HepG2 (cell line): Measurements from ENCODE around the gene NDOR1. TPM values are rescaled to one million over a fixed set of nuclear protein-coding genes. Genes with fewer than 3 reads are reported as not detected.

Source experiments
- AGO2 ChIP-seq: fragments of 200-400 bp; formaldehyde crosslinking; optimal IDR thresholded peaks from 2 replicates; pipeline ENCODE3; 2017; ENCODE audit warnings: mild to moderate bottlenecking, low read depth, low read length, moderate library complexity
- ARNT ChIP-seq: fragments of 450-650 bp; IDR thresholded peaks from 2 replicates; pipeline ENCODE4 v1.6.1; 2017
- ELF3 ChIP-seq: IDR thresholded peaks from 2 replicates; pipeline ENCODE4 v1.6.1; 2016; ENCODE audit warnings: missing genetic modification reagents, missing compliant biosample characterization
- FOXA3 ChIP-seq: IDR thresholded peaks from 2 replicates; pipeline ENCODE4 v1.6.1; 2016; ENCODE audit warnings: missing genetic modification reagents, missing compliant biosample characterization
- HNRNPLL ChIP-seq: fragments of 200-400 bp; formaldehyde crosslinking; IDR thresholded peaks from 2 replicates; pipeline ENCODE4 v1.6.1; 2017; ENCODE audit warnings: mild to moderate bottlenecking, low read depth, low read length; ENCODE audit not compliant: poor library complexity, severe bottlenecking
- JDP2 ChIP-seq: sonication (generic); formaldehyde crosslinking; IDR thresholded peaks from 2 replicates; pipeline ENCODE4 v1.8.1; 2022; ENCODE audit warnings: missing genetic modification reagents, borderline replicate concordance
- KDM4B ChIP-seq: sonication (generic); formaldehyde crosslinking; IDR thresholded peaks from 2 replicates; pipeline ENCODE4 v1.4.0; 2020; ENCODE audit warnings: missing genetic modification reagents
- MEIS1 ChIP-seq: sonication (generic); formaldehyde crosslinking; IDR thresholded peaks from 2 replicates; pipeline ENCODE4 v1.9.0; 2021; ENCODE audit warnings: mild to moderate bottlenecking, missing genetic modification reagents, moderate library complexity, borderline replicate concordance
- MTA1 ChIP-seq: sonication (generic); formaldehyde crosslinking; IDR thresholded peaks from 2 replicates; pipeline ENCODE4 v1.4.0; 2020; ENCODE audit warnings: missing genetic modification reagents, mild to moderate bottlenecking, borderline replicate concordance
- NR2F6 ChIP-seq, 2 experiments: IDR thresholded peaks; 2 replicates each; pipeline ENCODE4 v1.6.1; 2016; ENCODE audit warnings: antibody characterized with exemption in 1 of 2, mild to moderate bottlenecking in 1 of 2
- PITX1 ChIP-seq: sonication (generic); formaldehyde crosslinking; IDR thresholded peaks from 2 replicates; pipeline ENCODE4 v1.5.1; 2020; ENCODE audit warnings: mild to moderate bottlenecking, missing genetic modification reagents
- PTBP1 ChIP-seq: fragments of 200-400 bp; formaldehyde crosslinking; IDR thresholded peaks from 2 replicates; pipeline ENCODE4 v1.6.1; 2018; ENCODE audit warnings: low read length, low read depth; ENCODE audit not compliant: poor library complexity, severe bottlenecking
- SNAPC4 ChIP-seq: sonication (generic); formaldehyde crosslinking; IDR thresholded peaks from 2 replicates; pipeline ENCODE4 v1.4.0; 2020; ENCODE audit warnings: mild to moderate bottlenecking, missing genetic modification reagents
- TFE3 ChIP-seq: IDR thresholded peaks from 2 replicates; pipeline ENCODE4 v1.6.1; 2016
- THAP11 ChIP-seq: IDR thresholded peaks from 2 replicates; pipeline ENCODE4 v1.6.1; 2016; ENCODE audit warnings: missing biosample characterization, missing genetic modification reagents
- ZFYVE20 ChIP-seq: sonication (generic); formaldehyde crosslinking; IDR thresholded peaks from 2 replicates; pipeline ENCODE4 v1.8.0; 2023; ENCODE audit warnings: low read depth, mild to moderate bottlenecking, moderate library complexity, missing genetic modification reagents, borderline replicate concordance
- ZNF235 ChIP-seq: sonication (generic); formaldehyde crosslinking; IDR thresholded peaks from 2 replicates; pipeline ENCODE4 v1.8.1; 2023; ENCODE audit warnings: mild to moderate bottlenecking, missing genetic modification reagents, borderline replicate concordance
- ZNF431 ChIP-seq: sonication (generic); formaldehyde crosslinking; IDR thresholded peaks from 2 replicates; pipeline ENCODE4 v1.9.0; 2022; ENCODE audit warnings: missing genetic modification reagents, low read depth, mild to moderate bottlenecking, borderline replicate concordance
- ZNF563 ChIP-seq: sonication (generic); formaldehyde crosslinking; IDR thresholded peaks from 2 replicates; pipeline ENCODE4 v1.8.0; 2022; ENCODE audit warnings: mild to moderate bottlenecking, moderate library complexity, missing genetic modification reagents
- ZNF788 ChIP-seq: sonication (generic); formaldehyde crosslinking; IDR thresholded peaks from 2 replicates; pipeline ENCODE4 v1.5.0; 2020; ENCODE audit warnings: mild to moderate bottlenecking, missing genetic modification reagents, borderline replicate concordance
- ZSCAN20 ChIP-seq: sonication (generic); formaldehyde crosslinking; IDR thresholded peaks from 2 replicates; pipeline ENCODE4 v1.4.0; 2020; ENCODE audit warnings: missing genetic modification reagents, mild to moderate bottlenecking, borderline replicate concordance
- ZSCAN21 ChIP-seq: sonication (generic); formaldehyde crosslinking; IDR thresholded peaks from 2 replicates; pipeline ENCODE4 v1.8.0; 2022; ENCODE audit warnings: mild to moderate bottlenecking, missing genetic modification reagents, moderate library complexity, borderline replicate concordance
- polyA plus RNA-seq, 8 experiments: library from polyadenylated mRNA; depleted of rRNA in 3 of 8; stranded (reverse) in 7 of 8; unstranded in 1 of 8; fragments of >200 nt; fragmentation: Illumina TruSeq in 4 of 8; extraction: Trizol in 4 of 8; gene quantifications; 2 replicates each; pipeline versions ENCODE4 v1.2.1 to v1.2.3, GENCODE V29; 2011 to 2016; ENCODE audit warnings: low read depth in 4 of 8, missing spikeins in 1 of 8, mixed read lengths in 1 of 8; ENCODE audit not compliant: insufficient read depth in 1 of 8
- total RNA-seq, 5 experiments: library from RNA; depleted of rRNA; stranded (reverse); fragments of >200 nt; fragmentation: Illumina TruSeq; extraction: Trizol; gene quantifications; 2 replicates each; pipeline ENCODE4 v1.2.3, GENCODE V29; 2016; ENCODE audit warnings: low read depth in 1 of 5

NDOR1 gene
- total and polyA plus RNA-seq, 2 of the 13 experiments (the other 11 are each of a cell fraction or from before 2014, with no cell fraction given): 3.6 to 8.7 TPM

GRCh38 chr9:137217276-137218211, 12.0 kb downstream of the NDOR1 start (continued):
- TF ChIP-seq PITX1 (CRISPR knock-in tag) (peak; percentile 26; the same call in 1 of the 2 replicates), ZSCAN20 (CRISPR knock-in tag) (no peak), ZNF431 (CRISPR knock-in tag) (0 out of 2 replicates have a peak, but pooled peaks have one; percentile 20), AGO2 (peak; percentile 87), ZFYVE20 (CRISPR knock-in tag) (peak; percentile 38; the same call in 1 of the 2 replicates), ZNF235 (CRISPR knock-in tag) (0 out of 2 replicates have a peak, but pooled peaks have one; percentile 28), HNRNPLL (peak; percentile 69), ZNF563 (CRISPR knock-in tag) (no peak; the same call in 1 of the 2 replicates), KDM4B (CRISPR knock-in tag) (0 out of 2 replicates have a peak, but pooled peaks have one; percentile 42), PTBP1 (peak; percentile 25), TFE3 (CRISPR knock-in tag) (0 out of 2 replicates have a peak, but pooled peaks have one; percentile 20), FOXA3 (peak; percentile 32; the same call in 1 of the 2 replicates), NR2F6 (IDR thresholded peaks at IDR 0.05) (0 out of 2 replicates have a peak, but pooled peaks have one; percentile 22), NR2F6 (CRISPR knock-in tag; IDR thresholded peaks at IDR 0.05) (no peak), ELF3 (peak; percentile 58; the same call in 1 of the 2 replicates), MTA1 (CRISPR knock-in tag) (peak; percentile 14; the same call in 1 of the 2 replicates), ZNF788 (CRISPR knock-in tag) (peak; percentile 58; the same call in 1 of the 2 replicates), ARNT (no peak), JDP2 (CRISPR knock-in tag) (no peak), ZSCAN21 (CRISPR knock-in tag) (peak; percentile 51; the same call in 1 of the 2 replicates), SNAPC4 (CRISPR knock-in tag) (peak; percentile 87; the same call in 1 of the 2 replicates), MEIS1 (CRISPR knock-in tag) (0 out of 2 replicates have a peak, but pooled peaks have one; percentile 30), THAP11 (CRISPR knock-in tag) (peak; percentile 48)
